ENCODE data around the gene EXOSC2.

The EXOSC2 gene

GRCh38 chr9:130670644-130671043 lies 22.9 kb upstream of the EXOSC2 start:
- TF ChIP-seq, protein P1, sequence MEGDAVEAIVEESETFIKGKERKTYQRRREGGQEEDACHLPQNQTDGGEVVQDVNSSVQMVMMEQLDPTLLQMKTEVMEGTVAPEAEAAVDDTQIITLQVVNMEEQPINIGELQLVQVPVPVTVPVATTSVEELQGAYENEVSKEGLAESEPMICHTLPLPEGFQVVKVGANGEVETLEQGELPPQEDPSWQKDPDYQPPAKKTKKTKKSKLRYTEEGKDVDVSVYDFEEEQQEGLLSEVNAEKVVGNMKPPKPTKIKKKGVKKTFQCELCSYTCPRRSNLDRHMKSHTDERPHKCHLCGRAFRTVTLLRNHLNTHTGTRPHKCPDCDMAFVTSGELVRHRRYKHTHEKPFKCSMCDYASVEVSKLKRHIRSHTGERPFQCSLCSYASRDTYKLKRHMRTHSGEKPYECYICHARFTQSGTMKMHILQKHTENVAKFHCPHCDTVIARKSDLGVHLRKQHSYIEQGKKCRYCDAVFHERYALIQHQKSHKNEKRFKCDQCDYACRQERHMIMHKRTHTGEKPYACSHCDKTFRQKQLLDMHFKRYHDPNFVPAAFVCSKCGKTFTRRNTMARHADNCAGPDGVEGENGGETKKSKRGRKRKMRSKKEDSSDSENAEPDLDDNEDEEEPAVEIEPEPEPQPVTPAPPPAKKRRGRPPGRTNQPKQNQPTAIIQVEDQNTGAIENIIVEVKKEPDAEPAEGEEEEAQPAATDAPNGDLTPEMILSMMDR (IDR thresholded peaks at IDR 0.05): no peak

DNA sequence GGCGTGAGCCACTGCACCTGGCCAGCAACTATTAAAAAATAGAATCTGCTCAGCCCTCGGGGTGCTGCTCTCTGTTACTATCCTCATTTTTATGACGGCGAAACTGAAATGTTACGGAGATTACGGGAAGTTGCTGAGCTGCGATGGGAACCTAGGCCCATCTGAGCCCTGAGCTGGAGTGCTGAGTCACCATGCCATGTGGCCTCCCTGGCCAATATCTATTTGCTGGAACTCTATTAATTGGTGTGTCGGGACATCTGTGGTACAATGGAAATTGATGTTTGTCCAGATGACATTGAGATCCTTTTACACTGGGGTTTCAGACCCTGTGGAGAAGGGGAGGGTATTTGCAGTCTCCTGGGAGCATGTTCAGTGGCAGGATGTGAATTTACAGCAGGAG lies 21.1 kb upstream of the EXOSC2 start:
- TF ChIP-seq, protein P1 (IDR thresholded peaks at IDR 0.05): no peak

DNA sequence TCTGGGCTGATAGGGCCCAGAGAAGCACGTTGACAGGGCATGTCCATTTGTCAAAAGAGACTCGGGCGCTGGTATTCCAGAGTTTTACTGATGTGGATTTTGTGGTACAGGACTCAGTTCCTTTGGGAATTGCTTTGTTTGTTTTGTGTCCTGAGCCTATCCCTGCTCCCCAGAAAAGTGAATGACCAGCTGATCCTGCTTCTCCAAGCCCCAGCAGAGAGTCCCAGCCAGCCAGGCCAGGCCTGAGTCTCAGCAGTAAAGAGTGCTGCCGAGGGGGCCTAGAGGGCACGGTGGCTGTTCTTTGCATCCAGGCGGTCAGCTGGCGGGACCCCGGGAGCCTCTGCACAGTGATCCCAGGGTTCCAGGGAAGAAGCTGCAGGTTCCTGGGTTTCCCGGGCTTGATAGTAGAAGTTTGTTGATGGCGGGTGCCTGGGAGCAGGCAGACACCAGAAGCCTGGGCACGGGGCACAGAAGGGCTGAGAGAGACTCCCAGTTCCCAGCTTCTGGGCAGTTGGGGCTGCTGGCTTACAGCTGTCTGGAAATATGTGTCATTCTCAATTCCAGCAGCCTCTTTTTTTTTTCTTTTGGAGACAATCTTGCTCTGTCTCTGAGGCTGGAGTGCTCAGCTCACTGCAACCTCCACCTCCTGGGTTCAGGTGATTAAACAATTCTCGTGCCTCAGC lies 20.5 kb upstream of the EXOSC2 start:
- TF ChIP-seq, protein P1 (IDR thresholded peaks at IDR 0.05): no peak

- TF ChIP-seq, protein P1 (IDR thresholded peaks at IDR 0.05): no peak
These were observed 18.2 kb upstream of the EXOSC2 start for GRCh38 chr9:130675396-130675795.

DNA sequence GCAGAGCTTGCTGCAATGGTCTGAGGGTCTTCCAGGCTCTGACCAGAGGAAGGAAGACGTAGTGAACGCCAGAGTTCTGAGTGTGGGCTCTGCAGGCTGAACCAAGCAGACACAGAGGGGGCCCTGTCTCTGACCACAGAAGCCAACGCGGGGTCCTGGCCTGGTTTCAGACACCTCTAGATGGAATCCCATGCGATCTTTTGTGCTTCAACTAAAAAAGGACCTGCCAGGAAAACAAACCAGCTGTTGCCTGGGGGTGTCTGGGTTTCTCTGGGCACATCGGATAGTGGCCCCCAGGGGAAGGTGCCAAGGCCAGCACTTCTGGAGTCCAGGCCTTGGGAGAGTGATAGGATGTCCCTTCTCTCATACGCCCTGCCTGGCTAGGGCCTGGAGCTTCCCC lies 16.3 kb upstream of the EXOSC2 start:
- TF ChIP-seq, protein P1 (IDR thresholded peaks at IDR 0.05): no peak

DNA sequence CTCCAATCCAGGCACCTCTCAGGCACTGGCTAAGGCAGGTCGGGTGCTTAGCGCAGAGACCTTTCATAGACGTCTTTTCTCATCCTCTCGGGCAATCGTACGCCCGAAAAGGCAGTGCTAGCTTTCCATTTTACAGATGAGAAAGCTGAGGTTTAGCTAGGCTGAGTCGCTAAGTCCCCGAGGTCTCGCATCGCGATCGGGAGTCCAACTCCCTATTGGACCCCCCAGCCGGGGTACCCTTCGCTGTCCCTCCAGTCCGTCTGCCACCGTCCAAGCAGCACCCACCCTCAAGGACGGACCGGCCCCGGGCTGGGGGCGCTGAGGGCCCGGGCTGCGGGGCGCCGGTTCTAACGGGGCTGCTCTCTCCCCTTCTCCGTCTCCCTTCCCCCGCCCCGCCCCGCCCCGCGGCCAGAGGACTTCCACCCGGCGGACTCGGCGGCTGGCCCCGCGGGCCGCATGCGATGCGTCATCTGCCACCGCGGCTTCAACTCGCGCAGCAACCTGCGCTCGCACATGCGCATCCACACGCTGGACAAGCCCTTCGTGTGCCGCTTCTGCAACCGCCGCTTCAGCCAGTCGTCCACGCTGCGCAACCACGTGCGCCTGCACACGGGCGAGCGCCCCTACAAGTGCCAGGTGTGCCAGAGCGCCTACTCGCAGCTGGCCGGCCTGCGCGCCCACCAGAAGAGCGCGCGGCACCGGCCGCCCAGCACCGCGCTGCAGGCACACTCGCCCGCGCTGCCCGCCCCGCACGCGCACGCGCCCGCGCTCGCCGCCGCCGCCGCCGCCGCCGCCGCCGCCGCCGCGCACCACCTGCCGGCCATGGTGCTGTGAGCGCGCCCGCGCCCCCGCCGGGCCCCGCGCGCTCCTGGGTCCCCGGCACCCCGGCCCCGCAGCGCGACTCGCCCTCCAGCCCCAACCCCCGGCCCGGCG lies 12.5 kb upstream of the EXOSC2 start:
- TF ChIP-seq, protein P1 (IDR thresholded peaks at IDR 0.05): no peak; the same call in 1 of the 2 replicates

DNA sequence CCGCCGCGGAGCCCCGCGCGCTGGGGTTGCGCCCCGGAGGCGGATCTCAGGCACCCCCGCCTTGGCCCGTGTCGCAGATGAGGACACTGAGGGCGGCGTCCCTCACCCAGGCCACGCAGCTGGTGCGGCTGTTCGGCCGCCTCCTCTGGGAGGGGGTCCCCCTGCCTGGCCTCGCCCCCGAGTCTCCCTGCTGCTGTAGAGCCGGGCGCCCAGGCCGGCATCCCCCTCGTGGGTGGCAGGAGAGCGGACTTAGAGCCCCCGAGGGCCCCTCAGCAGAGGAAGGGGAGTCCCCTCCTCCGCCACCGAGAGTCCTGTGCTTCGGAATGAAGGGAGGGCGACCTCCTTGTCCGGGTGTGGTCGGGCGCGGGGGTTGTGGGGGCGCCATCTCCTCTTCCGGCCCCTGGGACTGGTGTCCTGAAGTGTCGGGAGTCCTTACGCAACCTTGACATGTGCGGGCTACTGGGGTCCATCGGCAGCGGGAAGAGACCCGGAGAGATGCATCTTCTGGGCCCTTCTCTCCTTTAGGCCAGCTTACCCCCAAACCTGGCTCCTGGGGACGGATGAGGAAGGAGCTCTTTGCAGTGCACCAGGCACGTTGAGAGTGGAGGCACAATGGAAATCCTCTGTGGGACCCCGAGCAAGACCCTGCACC lies 11.7 kb upstream of the EXOSC2 start:
- TF ChIP-seq, protein P1 (IDR thresholded peaks at IDR 0.05): no peak
